ENCODE measurements around the gene PRDM5. TPM values are rescaled to one million over a fixed set of nuclear protein-coding genes. Genes with fewer than 3 reads are reported as not detected.
"Not testable (repeated sequence)": the region's sequence is repeated elsewhere in the genome, so short reads cannot be mapped to it uniquely, and the experiment has no call there.

Gene PRDM5
- total and polyA plus RNA-seq, 2 donors (not counting 1 experiment from before 2014, with no cell fraction given), result 8.6 to 19.0 TPM

GRCh38 chr4:120653804-120654573 is 268.5 kb downstream of the PRDM5 start:
- no peaks in the 10 kb centered on the region for H3K36me3 ChIP-seq (ENCODE audit: control insufficient read depth, insufficient read depth, low read length)

GRCh38 chr4:120648336-120648735 is 274.2 kb downstream of the PRDM5 start:
- H3K4me2 ChIP-seq (ENCODE audit: extremely low read depth, insufficient read depth, low read length); H3K4me3 ChIP-seq (replicated peaks in 1 of 4; ENCODE audit: control extremely low read depth in 1 of 4, insufficient read depth in 1 of 4, low read depth in 3 of 4, low read length in 4 of 4); H3K79me2 ChIP-seq (ENCODE audit: control insufficient read depth, insufficient read depth, low read length); H3K36me3 ChIP-seq (ENCODE audit: control insufficient read depth, insufficient read depth, low read length); H3K27ac ChIP-seq (ENCODE audit: insufficient read depth, low read length); H3K4me1 ChIP-seq (ENCODE audit: control insufficient read depth, extremely low read depth, insufficient read depth, low read length); H4K20me1 ChIP-seq (ENCODE audit: control insufficient read depth, extremely low read depth, insufficient read depth, low read length); H3K9ac ChIP-seq (ENCODE audit: insufficient read depth, low read length); DNase-seq (ENCODE audit: low read depth in 2 of 2); H3K27me3 ChIP-seq (ENCODE audit: control insufficient read depth, insufficient read depth, low read length); H3K9me3 ChIP-seq (ENCODE audit: control insufficient read depth, insufficient read depth, low read depth, low read length); H2AFZ ChIP-seq (ENCODE audit: low read length): not testable (repeated sequence)

More at GRCh38 chr4:120653804-120654573, 268.5 kb downstream of the PRDM5 start:
- no peaks in the 10 kb centered on the region for H3K27me3 ChIP-seq (ENCODE audit: control insufficient read depth, insufficient read depth, low read length)
- H3K9ac ChIP-seq (ENCODE audit: insufficient read depth, low read length), result no peak overlapping the region
- no peak overlapping the region for H3K4me2 ChIP-seq (ENCODE audit: extremely low read depth, insufficient read depth, low read length)
- H3K4me1 ChIP-seq (ENCODE audit: control insufficient read depth, extremely low read depth, insufficient read depth, low read length), result no peaks in the 10 kb centered on the region
- H3K9me3 ChIP-seq (ENCODE audit: control insufficient read depth, insufficient read depth, low read depth, low read length), result no peaks in the 10 kb centered on the region
- no peaks in the 10 kb centered on the region for H3K79me2 ChIP-seq (ENCODE audit: control insufficient read depth, insufficient read depth, low read length)
- H4K20me1 ChIP-seq (ENCODE audit: control insufficient read depth, extremely low read depth, insufficient read depth, low read length), result no peaks in the 10 kb centered on the region
- no peak overlapping the region for H3K4me3 ChIP-seq (replicated peaks in 1 of 4; ENCODE audit: control extremely low read depth in 1 of 4, insufficient read depth in 1 of 4, low read depth in 3 of 4, low read length in 4 of 4)
- H2AFZ ChIP-seq (ENCODE audit: low read length), result no peak overlapping the region
- no peak for DNase-seq (ENCODE audit: low read depth in 2 of 2)
- no peak overlapping the region for H3K27ac ChIP-seq (ENCODE audit: insufficient read depth, low read length)
- no peak for TF ChIP-seq CTCF (conservative IDR thresholded peaks at IDR 0.05 in 1 of 2, IDR thresholded peaks at IDR 0.05 in 1 of 2; ENCODE audit: low read depth in 1 of 2, low read length in 2 of 2)
- TF ChIP-seq EZH2 (IDR thresholded peaks at IDR 0.05; ENCODE audit: low read length, missing control alignments), result no peak

Other genes with a start within 250 kb of the PRDM5 start
- gene NDNF, start 149.8 kb upstream of the PRDM5 start, total RNA-seq, result 6.4 and 10.0 TPM in 2 replicates
- 1.8 and 9.6 TPM in 2 replicates for gene NDNF, start 149.8 kb upstream of the PRDM5 start, polyA plus RNA-seq
- 0.26 and 0.50 TPM in 2 replicates for gene TNIP3, start 241.6 kb upstream of the PRDM5 start, total RNA-seq
- 0.42 and 0.51 TPM in 2 replicates for gene TNIP3, start 241.6 kb upstream of the PRDM5 start, polyA plus RNA-seq

Data from fibroblast of lung (primary cell).